GM13976 (cell line): ENCODE measurements around the gene METAP2.

ENCODE experiments used
- DNase-seq: peaks from one replicate; pipeline ENCODE4 v3.0.0; 2012; ENCODE audit warnings: low spot score
- CTCF ChIP-seq: IDR thresholded peaks from 2 replicates; pipeline ENCODE4 v1.5.1; 2012; ENCODE audit warnings: borderline replicate concordance, mild to moderate bottlenecking; ENCODE audit not compliant: insufficient read depth; ENCODE audit errors: extremely low read depth, missing control alignments, control extremely low read depth
- in situ Hi-C: fragments of 300-500 bp; cut with MboI; formaldehyde crosslinking; loops from one replicate; pipeline ENCODE4 v1.12.0; 2022; ENCODE audit warnings: low sequenced_read_pairs, mixed read lengths, inconsistent platforms; ENCODE audit not compliant: unreplicated experiment

Gene METAP2

GRCh38 chr12:95554532-95555071, 80.7 kb downstream of the METAP2 start:
- TF ChIP-seq CTCF = no peak
- no peak for DNase-seq
- in situ Hi-C loops = no loop called here

GRCh38 chr12:95557625-95558024, 83.7 kb downstream of the METAP2 start:
- DNase-seq = no peak
- in situ Hi-C loops = no loop called here
- TF ChIP-seq CTCF = no peak
